Tibial nerve (tissue), 4 donors: Measurements from ENCODE around the gene HK2.

Experiments
- EP300 ChIP-seq, 2 donors: sonication (generic); formaldehyde crosslinking; IDR thresholded peaks; one replicate each; pipeline ENCODE4 v1.6.1; 2017; ENCODE audit warnings: antibody characterized with exemption in 2 of 2, mild to moderate bottlenecking in 1 of 2
- POLR2A ChIP-seq, 2 donors: fragments of 450-650 bp; IDR thresholded peaks; one replicate each; pipeline ENCODE4 v1.6.1; 2017; ENCODE audit warnings: antibody characterized with exemption in 2 of 2, mild to moderate bottlenecking in 2 of 2, moderate library complexity in 2 of 2
- TF ChIP-seq, protein P1 (sequence below), 5 experiments: fragments of 200-600 bp in 3 of 5; fragments of 450-650 bp in 2 of 5; sonication (generic) in 3 of 5; IDR thresholded peaks; one replicate each; pipeline ENCODE4 v1.5.1; 2016 to 2019; ENCODE audit warnings: antibody characterized with exemption in 5 of 5, mild to moderate bottlenecking in 3 of 5, moderate library complexity in 2 of 5

DNA sequence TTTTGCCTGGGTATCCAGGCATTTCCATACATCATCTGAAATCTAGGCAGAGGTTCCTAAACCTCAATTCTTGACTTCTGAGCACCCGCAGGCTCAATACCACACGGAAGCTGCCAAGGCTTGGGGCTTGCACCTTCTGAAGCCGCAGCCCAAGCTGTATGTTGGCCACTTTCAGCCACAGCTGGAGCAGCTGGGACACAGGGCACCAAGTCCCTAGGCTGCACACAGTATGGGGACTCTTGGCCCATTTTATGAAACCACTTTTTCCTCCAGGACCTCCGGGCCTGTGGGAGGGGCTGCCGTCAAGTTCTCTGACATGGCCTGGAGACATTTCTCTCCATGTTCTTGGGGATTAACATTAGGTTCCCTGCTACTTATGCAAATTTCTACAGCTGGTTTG lies 72.5 kb downstream of the HK2 start:
- TF ChIP-seq, protein P1, sequence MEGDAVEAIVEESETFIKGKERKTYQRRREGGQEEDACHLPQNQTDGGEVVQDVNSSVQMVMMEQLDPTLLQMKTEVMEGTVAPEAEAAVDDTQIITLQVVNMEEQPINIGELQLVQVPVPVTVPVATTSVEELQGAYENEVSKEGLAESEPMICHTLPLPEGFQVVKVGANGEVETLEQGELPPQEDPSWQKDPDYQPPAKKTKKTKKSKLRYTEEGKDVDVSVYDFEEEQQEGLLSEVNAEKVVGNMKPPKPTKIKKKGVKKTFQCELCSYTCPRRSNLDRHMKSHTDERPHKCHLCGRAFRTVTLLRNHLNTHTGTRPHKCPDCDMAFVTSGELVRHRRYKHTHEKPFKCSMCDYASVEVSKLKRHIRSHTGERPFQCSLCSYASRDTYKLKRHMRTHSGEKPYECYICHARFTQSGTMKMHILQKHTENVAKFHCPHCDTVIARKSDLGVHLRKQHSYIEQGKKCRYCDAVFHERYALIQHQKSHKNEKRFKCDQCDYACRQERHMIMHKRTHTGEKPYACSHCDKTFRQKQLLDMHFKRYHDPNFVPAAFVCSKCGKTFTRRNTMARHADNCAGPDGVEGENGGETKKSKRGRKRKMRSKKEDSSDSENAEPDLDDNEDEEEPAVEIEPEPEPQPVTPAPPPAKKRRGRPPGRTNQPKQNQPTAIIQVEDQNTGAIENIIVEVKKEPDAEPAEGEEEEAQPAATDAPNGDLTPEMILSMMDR (IDR thresholded peaks at IDR 0.05) = no peak
- TF ChIP-seq POLR2A (IDR thresholded peaks at IDR 0.05) (no peak), EP300 (IDR thresholded peaks at IDR 0.05) (no peak)
